ENCODE results near the gene RHOU. TPM values are rescaled to one million over a fixed set of nuclear protein-coding genes. Genes with fewer than 3 reads are reported as not detected.

RHOU gene
- total and polyA plus RNA-seq, 10 of the 15 experiments (the other 5 are each of a cell fraction or from before 2014, with no cell fraction given) = not detected

GRCh38 chr1:228744918-228745317, 9.6 kb downstream of the RHOU start:
- POLR2A ChIA-PET = no interaction called here
- BruUV-seq (replicated peaks) = no TSS peak

GRCh38 chr1:228745497-228745896, 10.2 kb downstream of the RHOU start:
- Histone ChIP-seq H3K4me1 (ENCODE audit: control insufficient read depth, insufficient read depth, low read length) (no peaks in the 10 kb centered on the region), H2AFZ (ENCODE audit: control insufficient read depth, low read depth, low read length) (no peak overlapping the region), H3K9ac (ENCODE audit: control insufficient read depth, insufficient read depth, low read length) (no peak overlapping the region), H3K36me3 (ENCODE audit: control insufficient read depth in 2 of 2, insufficient read depth in 2 of 2, low read length in 1 of 2) (no peaks in the 10 kb centered on the region), H3K4me3 (no peak overlapping the region), H3K27me3 (replicated peaks in 1 of 2; ENCODE audit: control insufficient read depth in 2 of 2, insufficient read depth in 2 of 2, low read length in 1 of 2) (peaks cover 0 to under 1% of the 10 kb centered on the region in 2 experiments; a peak in 3 of 4 replicates), H3K9me3 (replicated peaks; ENCODE audit: control insufficient read depth, insufficient read depth, low read length) (no peaks in the 10 kb centered on the region), H3K27ac (ENCODE audit: control insufficient read depth, insufficient read depth) (no peak overlapping the region), H3K4me2 (ENCODE audit: control insufficient read depth, insufficient read depth) (no peak overlapping the region), H4K20me1 (ENCODE audit: control insufficient read depth, insufficient read depth) (no peaks in the 10 kb centered on the region), H3K79me2 (ENCODE audit: control insufficient read depth, insufficient read depth, low read length) (no peaks in the 10 kb centered on the region)
- 51% methylated on average over 4 of the region's 4 CpGs for WGBS (ENCODE audit: insufficient coverage, insufficient replicate concordance, low lambda C conversion rate, missing lambda C conversion rate)
- RAD21 ChIA-PET (ENCODE audit: unreplicated experiment) = no interaction called here
- in situ Hi-C loops (cut with MboI) = no loop called here
- no TSS peak for BruUV-seq (replicated peaks)
- ATAC-seq = no peak
- intact Hi-C loops (cut with micrococcal nuclease; ENCODE audit: unreplicated experiment) = no loop called here
- DNase-seq (ENCODE audit: low read depth, low spot score) = no peak
- FAIRE-seq = no peak
- SMC1A ChIA-PET (ENCODE audit: uncharacterized antibody, unreplicated experiment) = no interaction called here
- POLR2A ChIA-PET = no interaction called here
- CTCF ChIA-PET = no interaction called here
- TF ChIP-seq BCLAF1 (IDR thresholded peaks at IDR 0.05) (no peak), WRNIP1 (IDR thresholded peaks at IDR 0.05; ENCODE audit: borderline replicate concordance, low read depth, low read length) (no peak), ETV6 (conservative IDR thresholded peaks at IDR 0.05 in 1 of 2, IDR thresholded peaks at IDR 0.05 in 1 of 2; ENCODE audit: borderline replicate concordance in 1 of 2, low read depth in 1 of 2) (no peak), RB1 (IDR thresholded peaks at IDR 0.05; ENCODE audit: borderline replicate concordance) (no peak), YY1 (IDR thresholded peaks at IDR 0.05; ENCODE audit: low read depth, low read length) (no peak), MEF2B (IDR thresholded peaks at IDR 0.05; ENCODE audit: partially characterized antibody, poor library complexity, severe bottlenecking) (no peak), EGR1 (IDR thresholded peaks at IDR 0.05; ENCODE audit: borderline replicate concordance in 1 of 2, low read depth in 2 of 2, low read length in 2 of 2) (no peak), MTA2 (IDR thresholded peaks at IDR 0.05; ENCODE audit: low read depth) (no peak), ZBED1 (IDR thresholded peaks at IDR 0.05; ENCODE audit: borderline replicate concordance) (no peak), ZNF592 (IDR thresholded peaks at IDR 0.05) (no peak)

More at GRCh38 chr1:228744918-228745317, 9.6 kb downstream of the RHOU start:
- intact Hi-C loops (cut with micrococcal nuclease; ENCODE audit: unreplicated experiment) (no loop called here), in situ Hi-C loops (cut with MboI) (no loop called here)
- Histone ChIP-seq H2AFZ (ENCODE audit: control insufficient read depth, low read depth, low read length) (no peak overlapping the region), H4K20me1 (ENCODE audit: control insufficient read depth, insufficient read depth) (no peaks in the 10 kb centered on the region), H3K36me3 (ENCODE audit: control insufficient read depth in 2 of 2, insufficient read depth in 2 of 2, low read length in 1 of 2) (no peaks in the 10 kb centered on the region), H3K9ac (ENCODE audit: control insufficient read depth, insufficient read depth, low read length) (no peak overlapping the region), H3K4me2 (ENCODE audit: control insufficient read depth, insufficient read depth) (no peak overlapping the region), H3K79me2 (ENCODE audit: control insufficient read depth, insufficient read depth, low read length) (no peaks in the 10 kb centered on the region), H3K27ac (ENCODE audit: control insufficient read depth, insufficient read depth) (no peak overlapping the region), H3K27me3 (replicated peaks in 1 of 2; ENCODE audit: control insufficient read depth in 2 of 2, insufficient read depth in 2 of 2, low read length in 1 of 2) (peaks cover 0 to 2% of the 10 kb centered on the region in 2 experiments; a peak in 3 of 4 replicates), H3K4me3 (no peak overlapping the region), H3K4me1 (ENCODE audit: control insufficient read depth, insufficient read depth, low read length) (no peaks in the 10 kb centered on the region), H3K9me3 (replicated peaks; ENCODE audit: control insufficient read depth, insufficient read depth, low read length) (no peaks in the 10 kb centered on the region)
- RAD21 ChIA-PET (ENCODE audit: unreplicated experiment) = no interaction called here
- 21% methylated on average over 6 of the region's 6 CpGs for WGBS (ENCODE audit: insufficient coverage, insufficient replicate concordance, low lambda C conversion rate, missing lambda C conversion rate)
- TF ChIP-seq GABPA (IDR thresholded peaks at IDR 0.05; ENCODE audit: low read depth) = no peak
- peak in 1 of 2 experiments; percentile 32; a peak in 1 of 4 replicates for TF ChIP-seq SRF (IDR thresholded peaks at IDR 0.05; ENCODE audit: low read depth in 2 of 2, low read length in 2 of 2)
- FAIRE-seq (no peak), ATAC-seq (no peak), DNase-seq (ENCODE audit: low read depth, low spot score) (no peak)
- CTCF ChIA-PET = no interaction called here
- SMC1A ChIA-PET (ENCODE audit: uncharacterized antibody, unreplicated experiment) = no interaction called here

Data from GM12878 (cell line).